ENCODE results near the gene PTPRD. TPM values are rescaled to one million over a fixed set of nuclear protein-coding genes. Genes with fewer than 3 reads are reported as not detected.

The PTPRD gene
- total RNA-seq, 1 experiment from 2014 or later: 69.6 TPM

- no peak overlapping the region for H3K27ac Mint-ChIP-seq
- H3K4me1 Mint-ChIP-seq: peaks cover 3% of the 10 kb centered on the region; the same call in 1 of the 2 replicates
- DNase-seq (ENCODE audit: low spot score) (no peak), ATAC-seq (no peak)
- TF ChIP-seq AR (CRISPR knock-in tag; IDR thresholded peaks at IDR 0.05) (no peak), USF1 (CRISPR knock-in tag; IDR thresholded peaks at IDR 0.05) (no peak), OVOL2 (CRISPR knock-in tag; IDR thresholded peaks at IDR 0.05; ENCODE audit: borderline replicate concordance) (no peak), ERG (CRISPR knock-in tag; IDR thresholded peaks at IDR 0.05) (no peak), MXD4 (CRISPR knock-in tag; IDR thresholded peaks at IDR 0.05; ENCODE audit: borderline replicate concordance) (no peak), FOXJ3 (CRISPR knock-in tag; IDR thresholded peaks at IDR 0.05; ENCODE audit: borderline replicate concordance) (no peak), AFF4 (CRISPR knock-in tag; IDR thresholded peaks at IDR 0.05; ENCODE audit: borderline replicate concordance) (no peak), NR1H2 (CRISPR knock-in tag; IDR thresholded peaks at IDR 0.05) (no peak), GTF2I (CRISPR knock-in tag; conservative IDR thresholded peaks at IDR 0.05) (no peak), SP1 (CRISPR knock-in tag; conservative IDR thresholded peaks at IDR 0.05) (no peak), CREB1 (CRISPR knock-in tag; IDR thresholded peaks at IDR 0.05) (no peak), ZNF396 (CRISPR knock-in tag; IDR thresholded peaks at IDR 0.05; ENCODE audit: borderline replicate concordance) (no peak), E2F5 (CRISPR knock-in tag; IDR thresholded peaks at IDR 0.05) (no peak)
- POLR2A ChIA-PET: no interaction called here
- CTCF ChIA-PET: no interaction called here
- no peaks in the 10 kb centered on the region for H3K27me3 Mint-ChIP-seq (ENCODE audit: low read depth)
- H3K36me3 Mint-ChIP-seq: peaks cover 4% of the 10 kb centered on the region; the same call in 1 of the 2 replicates
- H3K9me3 Mint-ChIP-seq: peaks cover 14% of the 10 kb centered on the region
- no peak overlapping the region for H3K4me3 Mint-ChIP-seq
Observed at GRCh38 chr9:8270235-8270634, 2342.6 kb downstream of the PTPRD start.

GRCh38 chr9:8268881-8269280 lies 2343.9 kb downstream of the PTPRD start:
- CTCF ChIA-PET: no interaction called here
- POLR2A ChIA-PET: no interaction called here
- H3K9me3 Mint-ChIP-seq: peaks cover under 1% of the 10 kb centered on the region; the same call in 1 of the 2 replicates
- ATAC-seq (no peak), DNase-seq (ENCODE audit: low spot score) (no peak)
- no peaks in the 10 kb centered on the region for H3K27me3 Mint-ChIP-seq (ENCODE audit: low read depth)
- H3K4me3 Mint-ChIP-seq: no peak overlapping the region
- no peak overlapping the region for H3K27ac Mint-ChIP-seq
- no peaks in the 10 kb centered on the region for H3K36me3 Mint-ChIP-seq
- peaks cover 3% of the 10 kb centered on the region; the same call in 1 of the 2 replicates for H3K4me1 Mint-ChIP-seq
- TF ChIP-seq GRHL2 (CRISPR knock-in tag; IDR thresholded peaks at IDR 0.05; ENCODE audit: insufficient replicate concordance, severe bottlenecking) (no peak), E2F1 (CRISPR knock-in tag; IDR thresholded peaks at IDR 0.05) (no peak), PRRX2 (CRISPR knock-in tag; IDR thresholded peaks at IDR 0.05) (no peak), ZNF423 (CRISPR knock-in tag; IDR thresholded peaks at IDR 0.05) (no peak), MAX (CRISPR knock-in tag; IDR thresholded peaks at IDR 0.05) (no peak), SMAD3 (CRISPR knock-in tag; IDR thresholded peaks at IDR 0.05; ENCODE audit: borderline replicate concordance) (no peak), STAT6 (CRISPR knock-in tag; conservative IDR thresholded peaks at IDR 0.05; ENCODE audit: low read depth) (no peak), ZNF396 (CRISPR knock-in tag; IDR thresholded peaks at IDR 0.05; ENCODE audit: borderline replicate concordance) (no peak), ZNF138 (CRISPR knock-in tag; conservative IDR thresholded peaks at IDR 0.05) (no peak), TP53 (CRISPR knock-in tag; IDR thresholded peaks at IDR 0.05) (no peak), JUN (CRISPR knock-in tag; IDR thresholded peaks at IDR 0.05) (no peak)
